HG03571 (cell line): ENCODE data around the gene MEF2A.
"Not testable (repeated sequence)": the region's sequence is repeated elsewhere in the genome, so short reads cannot be mapped to it uniquely, and the experiment has no call there.

Experiments used
- ATAC-seq: cut with Tn5 transposase; IDR thresholded peaks from one replicate; pipeline ENCODE4 v1.9.1; 2021; ENCODE audit not compliant: unreplicated experiment

The MEF2A gene

DNA sequence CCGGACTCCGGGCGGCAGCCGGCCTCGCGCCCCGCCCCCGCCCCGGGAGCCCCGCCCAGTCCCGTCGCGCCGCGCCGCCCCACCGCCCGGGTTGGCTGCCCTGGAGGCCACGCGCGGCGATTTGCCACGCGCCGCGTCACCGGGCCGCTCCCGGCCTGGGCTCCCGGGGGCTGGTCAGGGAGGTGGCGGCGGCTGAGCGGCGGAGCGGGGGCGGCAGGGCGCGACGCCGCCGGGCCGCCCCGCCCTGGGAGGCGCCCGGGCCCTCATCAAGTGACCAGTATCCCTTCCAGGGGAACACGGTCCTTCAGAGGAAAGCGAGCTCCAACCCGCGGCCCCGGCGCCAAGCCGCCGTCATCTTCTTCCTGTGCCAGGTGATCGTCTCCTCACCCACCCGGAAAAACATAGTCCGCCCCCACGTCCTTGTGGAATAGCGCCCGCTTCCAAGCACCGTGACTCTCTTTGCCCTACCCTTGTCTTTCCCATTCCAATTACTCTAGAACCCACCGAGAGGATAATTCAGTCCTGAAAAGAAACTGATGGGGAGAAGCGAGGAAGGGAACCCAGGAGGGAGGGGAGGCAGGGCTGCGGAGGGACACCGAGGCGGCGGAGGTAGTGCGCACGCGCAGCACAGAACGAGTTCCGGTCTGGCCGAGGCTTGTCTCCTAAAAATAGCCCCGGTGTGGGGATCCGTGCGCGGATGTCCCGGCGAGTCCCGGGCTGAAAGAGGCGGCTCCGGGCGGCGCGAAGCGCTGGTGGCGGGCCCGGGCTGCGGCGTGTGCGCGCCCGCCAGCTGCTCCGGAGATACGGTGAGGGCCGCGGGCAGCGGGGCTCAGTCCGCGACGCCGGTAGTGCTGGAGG, at the start of gene MEF2A:
Gene MEF2A (plus strand): TSS at position 686 of the 858 bp plus-strand sequence. CDS start 67,136 bp downstream, outside the sequence.
- ATAC-seq = peak; percentile 46

DNA sequence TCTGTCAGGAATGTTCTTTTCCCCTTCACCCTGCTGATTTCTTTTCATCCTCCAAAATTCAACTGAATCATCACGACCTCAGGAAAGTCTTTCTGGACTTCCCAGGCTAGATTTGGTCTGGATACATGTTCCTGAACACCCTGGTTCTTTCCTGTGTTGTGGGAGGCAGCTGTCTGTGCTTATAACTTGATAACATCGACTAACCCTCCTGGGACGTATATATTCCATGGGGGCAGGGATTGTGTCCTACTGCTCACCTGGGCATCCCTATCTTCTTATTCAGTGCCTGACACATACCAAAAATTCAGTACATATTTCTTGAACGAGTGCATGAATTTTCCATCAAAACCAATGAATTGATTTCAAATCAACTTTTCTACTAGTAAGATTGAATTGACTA, 47.6 kb upstream of the MEF2A start:
- no peak for ATAC-seq

DNA sequence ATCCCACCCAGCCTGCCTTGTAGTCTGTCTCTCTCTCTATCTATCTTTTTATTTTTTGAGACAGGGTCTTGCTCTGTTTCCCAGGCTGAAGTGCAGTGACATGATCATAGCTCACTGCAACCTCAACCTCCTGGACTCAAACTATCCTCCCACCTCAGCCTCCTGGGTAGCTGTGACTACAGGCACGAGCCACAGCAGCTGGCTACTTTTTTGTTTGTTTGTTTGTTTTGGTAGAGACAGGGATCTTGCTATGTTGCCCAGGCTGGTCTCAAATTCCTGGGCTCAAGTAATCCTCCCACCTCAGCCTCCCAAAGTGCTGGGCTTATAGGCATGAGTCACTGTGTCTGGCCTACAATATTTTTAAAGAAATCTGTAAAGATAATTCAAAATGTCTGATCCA, 46.4 kb upstream of the MEF2A start:
- ATAC-seq = not testable (repeated sequence)

DNA sequence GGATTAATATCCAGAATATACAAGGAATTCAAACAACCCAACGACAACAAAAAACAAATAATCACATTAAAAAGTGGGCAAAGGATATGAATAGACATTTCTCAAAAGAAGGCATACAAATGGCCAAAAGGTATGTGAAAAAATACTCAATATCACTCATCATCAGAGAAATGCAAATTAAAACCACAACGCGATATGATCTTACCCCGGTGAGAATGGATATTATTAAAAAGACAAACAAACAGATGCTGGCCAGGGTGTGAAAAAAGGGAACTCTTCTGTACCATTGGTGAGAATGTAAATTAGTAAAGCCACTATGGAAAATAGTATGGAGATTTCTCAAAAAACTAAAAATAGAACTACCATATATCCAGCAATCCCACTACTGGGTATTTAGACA, 43.5 kb upstream of the MEF2A start:
- no peak for ATAC-seq

DNA sequence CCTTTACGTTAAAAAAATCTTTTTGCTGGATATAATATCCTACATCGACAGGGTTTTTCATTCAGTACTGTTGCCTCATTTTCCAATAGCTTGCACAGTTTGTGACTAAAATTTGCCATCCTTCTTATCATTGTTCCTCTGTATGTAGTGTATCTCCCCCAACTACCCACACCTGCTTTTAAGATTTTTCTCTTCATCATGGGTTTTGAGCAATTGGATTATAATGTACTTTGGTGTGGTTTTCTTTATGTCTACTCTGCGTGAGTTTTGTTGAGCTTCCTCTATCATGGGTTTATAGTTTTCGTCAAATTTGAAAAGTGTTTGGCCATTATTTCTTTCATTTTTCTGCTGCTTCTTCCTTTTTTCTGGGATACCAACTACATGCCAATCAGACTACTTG, 39.6 kb upstream of the MEF2A start:
- ATAC-seq = no peak

DNA sequence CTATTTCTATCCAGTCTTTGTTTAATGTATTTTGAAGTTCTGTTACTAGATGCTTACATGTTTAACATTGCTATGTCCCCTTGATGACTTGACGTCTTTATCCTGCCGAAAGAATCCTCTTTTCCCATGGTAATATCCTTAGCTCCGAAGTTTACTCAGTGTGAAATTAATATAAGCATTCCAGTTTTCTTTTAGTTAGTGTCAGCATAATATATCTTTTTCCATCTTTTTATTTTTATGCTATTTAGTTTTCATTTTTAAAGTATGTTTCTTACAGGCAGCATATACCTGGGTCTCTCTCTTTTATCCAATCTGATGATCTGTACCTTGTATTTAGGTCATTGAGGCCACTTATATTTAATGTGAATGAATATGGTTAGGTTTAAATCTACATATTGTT, 39.1 kb upstream of the MEF2A start:
- no peak for ATAC-seq

DNA sequence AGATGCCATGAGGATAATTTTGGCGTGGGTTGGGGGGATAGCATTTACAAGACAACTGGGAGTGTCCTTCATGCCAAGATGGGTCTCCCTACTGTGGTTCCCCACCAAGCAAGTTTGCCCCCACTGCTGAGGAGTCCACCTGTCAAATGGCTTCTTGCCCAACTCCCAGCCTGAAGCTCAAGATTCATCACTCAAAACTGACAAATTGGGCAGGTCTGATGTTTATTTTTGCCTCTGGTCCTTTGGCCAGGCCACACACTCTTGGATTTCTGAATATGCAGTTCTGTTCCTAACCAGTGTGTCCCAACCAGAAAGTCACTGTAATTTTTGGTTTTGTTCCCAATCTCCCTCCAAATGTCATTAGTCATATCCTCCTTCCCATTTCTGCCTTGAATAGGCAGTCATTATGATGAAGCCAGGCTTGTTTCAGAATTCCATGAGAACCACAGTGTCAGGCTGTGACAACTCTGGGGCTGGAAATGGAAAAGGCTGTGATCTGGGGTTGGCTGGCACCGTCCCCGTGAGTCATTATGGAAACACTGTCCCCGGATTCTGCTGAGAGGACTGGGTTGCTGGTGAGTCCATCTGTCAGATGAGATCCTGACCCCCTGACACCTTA, 29.3 kb upstream of the MEF2A start:
- no peak for ATAC-seq

DNA sequence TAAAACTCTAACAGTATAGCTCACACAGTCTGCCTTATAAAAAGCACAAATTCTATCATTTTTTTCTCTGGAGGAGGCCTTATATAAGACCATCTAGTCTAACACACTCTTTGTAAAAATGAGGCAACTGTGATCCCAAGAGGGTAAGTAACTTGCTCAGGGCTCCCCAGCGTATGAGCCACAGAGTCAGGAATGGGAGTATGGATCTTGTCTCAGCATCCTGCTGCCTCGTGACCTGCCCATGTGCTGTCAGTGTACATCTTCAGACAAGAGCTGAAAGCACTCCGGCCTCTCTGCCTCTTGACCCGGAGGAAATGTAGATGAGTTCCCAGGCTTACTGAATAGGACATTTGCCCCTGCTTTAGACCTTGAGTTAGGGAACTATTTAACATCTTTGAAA, 28.4 kb upstream of the MEF2A start:
- no peak for ATAC-seq

DNA sequence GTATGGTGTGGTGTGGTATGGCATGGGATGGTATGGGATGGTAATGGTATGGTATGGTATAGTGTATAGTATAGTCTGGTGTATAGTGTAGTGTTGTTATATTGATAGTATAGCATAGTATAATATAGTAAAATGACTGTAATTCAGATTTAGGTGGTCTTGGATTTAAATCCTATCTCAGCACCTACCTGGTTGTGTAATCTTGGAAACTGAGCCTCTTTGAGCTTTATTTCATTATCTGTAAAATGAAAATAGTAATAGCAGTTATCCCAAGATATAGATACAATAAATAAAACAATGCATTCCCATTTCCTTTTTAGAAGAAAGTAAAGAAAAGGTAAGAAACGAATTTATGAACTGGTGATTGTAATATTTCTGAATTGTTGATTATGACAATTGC, 27.5 kb upstream of the MEF2A start:
- no peak for ATAC-seq

DNA sequence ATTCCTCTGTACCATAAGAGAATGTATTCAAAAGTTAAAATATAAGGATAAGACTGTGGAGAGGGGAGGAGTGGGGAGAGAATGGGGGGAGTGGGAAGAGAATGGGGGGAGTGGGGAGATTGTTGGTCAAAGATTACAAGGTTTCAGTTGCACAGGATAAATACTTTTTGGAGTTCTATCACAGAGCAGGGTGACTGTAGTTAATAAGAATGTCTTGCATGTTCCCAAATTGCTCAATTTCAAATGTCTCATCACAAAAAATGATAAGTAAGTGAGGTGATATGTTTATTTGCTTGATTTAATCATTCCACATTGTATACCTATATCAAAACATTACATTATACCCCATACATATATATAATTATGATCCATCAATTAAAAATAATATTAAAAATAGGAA, 23.0 kb upstream of the MEF2A start:
- no peak for ATAC-seq

DNA sequence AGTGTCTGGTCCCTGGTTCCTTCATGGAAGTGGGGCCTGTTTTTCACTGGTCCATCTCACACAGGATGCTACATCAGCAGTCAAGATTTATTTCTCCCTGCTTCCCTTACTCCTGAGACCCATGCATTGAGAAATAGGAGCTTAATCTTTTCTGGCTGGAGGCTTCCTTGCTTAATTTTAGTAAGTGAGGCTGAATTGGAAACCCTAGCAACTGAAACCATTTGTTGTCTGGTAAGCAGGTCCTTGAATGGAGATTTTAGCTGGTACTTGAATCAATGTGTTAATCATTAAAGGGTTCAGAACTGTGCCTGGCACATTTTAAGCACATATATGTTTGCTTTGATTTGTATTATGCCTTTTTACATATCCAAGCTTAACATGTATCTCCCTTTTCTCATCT, 20.2 kb upstream of the MEF2A start:
- no peak for ATAC-seq

DNA sequence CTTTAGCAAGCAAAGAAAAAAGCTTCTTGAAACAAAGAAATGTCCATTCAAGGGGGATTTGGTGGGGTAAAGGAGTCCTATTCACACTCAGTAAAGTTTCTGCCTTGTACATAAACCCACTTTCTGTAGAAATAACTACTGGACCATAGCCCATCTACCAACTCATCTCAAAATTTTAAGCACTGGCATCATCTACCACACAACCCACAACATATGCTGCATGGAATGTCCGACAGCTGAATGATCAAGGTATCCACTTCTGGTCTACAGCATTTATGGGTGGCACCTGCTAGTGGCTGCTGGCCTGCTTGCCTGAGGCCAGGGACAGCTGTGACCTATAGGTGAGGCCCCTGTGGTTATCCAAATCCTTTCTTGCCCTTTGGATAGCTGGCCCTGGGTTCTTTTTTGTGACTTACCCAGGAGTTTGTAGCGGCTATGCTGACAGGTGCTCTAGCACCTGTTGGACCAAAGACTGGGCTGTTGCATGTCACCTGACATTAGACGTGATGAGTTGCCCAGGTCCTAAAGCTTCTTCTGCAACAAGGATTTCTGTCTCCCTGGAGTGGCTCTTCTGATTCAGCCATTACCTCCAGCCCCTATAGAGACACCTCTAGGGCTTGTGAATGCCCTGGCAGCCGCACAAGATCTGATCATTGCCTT, 19.2 kb upstream of the MEF2A start:
- no peak for ATAC-seq

DNA sequence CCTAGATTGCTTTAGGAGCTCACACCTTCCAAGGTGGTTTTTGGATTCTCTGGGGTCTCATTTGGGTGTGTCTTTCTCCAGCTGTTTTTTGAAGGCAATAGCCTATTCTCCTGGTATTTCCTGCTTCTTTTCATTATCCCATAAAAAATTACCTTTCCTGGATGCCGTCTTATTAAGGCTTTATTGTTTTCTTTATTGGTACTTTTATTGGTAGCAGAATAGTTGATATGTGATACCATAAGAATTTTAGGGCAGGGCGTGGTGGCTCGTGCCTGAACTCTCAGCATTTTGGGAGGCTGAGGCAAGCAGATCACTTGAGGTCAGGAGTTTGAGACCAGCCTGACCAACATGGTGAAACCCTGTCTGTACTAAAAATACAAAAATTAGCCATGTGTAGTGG, 18.3 kb upstream of the MEF2A start:
- ATAC-seq = no peak

DNA sequence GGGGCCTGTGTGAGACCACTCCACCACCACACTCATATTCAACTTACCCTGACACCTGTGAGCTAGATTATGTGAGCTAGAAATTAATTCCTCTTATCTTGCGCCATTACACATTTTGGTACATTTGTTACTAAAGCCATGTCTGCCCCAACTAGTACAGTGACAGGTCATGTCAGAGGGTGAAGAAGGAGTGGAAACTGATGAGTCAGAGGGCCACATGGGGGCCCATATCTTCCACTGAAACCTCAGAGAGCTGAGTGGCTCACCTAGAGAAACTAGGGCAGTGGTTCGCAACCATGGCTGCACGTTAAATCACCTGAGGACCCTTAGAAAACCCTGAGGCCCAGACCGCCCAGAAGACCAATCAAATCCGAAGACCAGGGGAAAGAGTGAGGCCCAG, 15.7 kb upstream of the MEF2A start:
- no peak for ATAC-seq

DNA sequence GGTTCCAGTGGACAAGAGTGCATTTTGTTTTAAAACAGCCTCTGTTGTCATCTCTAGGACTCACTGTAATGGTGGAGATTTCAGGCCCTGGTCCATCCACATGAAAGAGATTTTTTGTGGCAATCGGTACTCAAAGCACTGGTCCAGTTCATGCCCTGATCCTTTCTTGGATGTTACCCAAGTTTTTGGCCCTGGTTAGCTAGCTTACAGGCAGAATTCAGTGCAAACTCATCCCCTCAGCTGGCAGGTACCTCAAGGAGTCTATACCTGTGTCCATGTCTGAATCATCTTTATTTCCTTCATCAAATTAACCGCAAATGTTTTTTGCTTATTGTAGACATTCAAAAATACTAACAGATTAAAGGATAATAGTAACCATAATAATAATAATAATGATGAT, 13.7 kb upstream of the MEF2A start:
- no peak for ATAC-seq

DNA sequence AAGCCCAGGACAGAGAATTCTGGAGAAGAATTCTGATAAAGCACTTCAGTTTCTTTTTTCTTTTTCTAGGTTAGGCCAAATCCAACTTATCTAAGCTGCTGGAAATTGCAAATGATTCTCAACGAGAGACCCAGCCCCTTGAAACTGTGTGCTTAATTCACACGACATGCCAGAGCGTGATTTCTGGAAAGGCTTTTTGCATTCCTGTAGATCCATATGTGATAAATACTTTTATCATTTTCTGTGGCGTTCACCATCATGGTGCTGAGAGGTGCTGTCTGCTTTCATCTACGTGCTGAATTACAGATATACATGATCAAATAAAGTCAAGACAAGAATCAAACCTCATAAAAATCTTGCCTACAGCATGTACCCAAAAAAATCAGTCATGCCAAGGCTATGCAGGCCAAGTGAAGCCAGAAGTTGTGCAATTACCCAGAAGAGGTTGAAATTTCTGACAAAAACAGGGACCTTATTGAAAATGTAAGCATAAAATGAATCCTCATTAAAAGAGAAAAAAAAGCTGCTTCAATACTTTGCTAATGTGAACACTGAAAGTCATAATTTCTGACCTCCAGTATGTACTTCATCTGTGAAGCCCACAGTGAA, 10.8 kb upstream of the MEF2A start:
- ATAC-seq = no peak

DNA sequence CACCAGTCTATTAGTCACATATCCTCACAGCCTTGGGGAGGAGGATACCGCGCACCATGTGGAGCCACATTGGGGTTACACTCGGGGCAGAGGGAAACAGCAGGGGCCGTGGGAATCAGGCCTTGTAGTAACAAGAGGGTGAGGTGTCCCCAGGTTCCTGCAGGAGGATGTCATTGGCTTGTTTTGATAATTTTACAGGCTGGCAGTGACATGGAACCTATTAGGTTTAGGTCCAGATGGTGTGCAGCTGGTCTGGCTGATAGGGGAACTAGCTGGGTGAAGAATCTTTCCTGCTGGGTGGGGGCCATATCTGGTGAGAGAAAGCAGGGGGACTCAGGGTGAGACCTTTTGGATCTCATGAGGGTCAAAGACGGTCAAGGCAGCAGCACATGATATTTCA, 9.8 kb upstream of the MEF2A start:
- ATAC-seq = no peak

DNA sequence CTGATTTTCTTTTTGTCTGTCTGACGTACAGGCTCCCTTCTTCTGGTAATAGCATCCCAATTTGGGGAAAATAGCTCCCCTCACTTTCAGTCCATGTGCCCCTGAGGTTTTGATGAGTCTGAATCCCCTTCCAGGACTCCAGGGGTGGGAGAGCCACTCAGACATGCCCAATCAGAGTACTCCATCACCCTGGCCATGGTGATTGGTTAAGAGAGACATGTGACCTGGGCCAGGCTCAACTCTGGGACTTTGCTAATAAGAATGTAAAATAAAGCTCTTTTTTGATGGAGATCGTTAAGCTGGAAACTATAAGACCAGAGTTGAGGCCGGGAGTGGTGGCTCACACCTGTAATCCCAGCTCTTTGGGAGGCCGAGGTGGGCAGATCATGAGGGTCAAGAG, 9.2 kb upstream of the MEF2A start:
- ATAC-seq = no peak

DNA sequence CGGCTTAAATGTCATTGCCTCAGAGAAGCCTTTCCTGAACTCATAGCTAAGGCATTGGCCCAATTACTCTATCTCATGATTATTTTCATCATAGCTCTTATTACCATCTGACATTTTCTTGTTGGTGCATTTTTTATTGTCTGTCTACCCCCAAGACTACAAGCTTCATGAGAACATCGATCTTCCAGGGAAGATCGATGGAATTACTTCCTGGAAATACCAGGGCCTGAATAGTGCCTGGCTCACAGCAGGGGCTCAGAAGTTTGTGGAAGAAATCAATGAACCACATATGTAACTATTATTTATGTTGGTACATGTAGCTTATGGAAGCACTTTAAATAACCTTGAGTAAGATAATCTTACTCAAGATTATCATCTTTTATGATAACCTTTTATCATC, 7.7 kb upstream of the MEF2A start:
- ATAC-seq = no peak

DNA sequence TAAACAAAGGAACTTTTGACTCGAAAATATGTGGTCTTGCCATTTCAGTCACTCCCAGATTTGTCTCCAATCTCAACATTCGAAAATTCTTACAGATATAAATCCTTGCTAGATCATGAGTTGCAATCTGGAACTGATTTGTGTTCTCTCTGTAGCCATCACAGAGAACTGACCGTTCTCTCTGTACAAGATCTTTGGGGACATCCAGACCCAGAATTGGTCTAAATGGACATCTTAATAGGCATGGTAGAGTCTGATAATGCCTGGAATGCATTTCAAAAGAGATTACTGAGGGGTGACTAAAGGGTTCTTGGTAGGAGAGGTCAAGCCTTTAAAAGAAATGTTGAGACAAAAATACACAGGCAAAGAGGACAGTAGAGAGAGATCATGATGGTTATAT, 7.2 kb upstream of the MEF2A start:
- no peak for ATAC-seq

DNA sequence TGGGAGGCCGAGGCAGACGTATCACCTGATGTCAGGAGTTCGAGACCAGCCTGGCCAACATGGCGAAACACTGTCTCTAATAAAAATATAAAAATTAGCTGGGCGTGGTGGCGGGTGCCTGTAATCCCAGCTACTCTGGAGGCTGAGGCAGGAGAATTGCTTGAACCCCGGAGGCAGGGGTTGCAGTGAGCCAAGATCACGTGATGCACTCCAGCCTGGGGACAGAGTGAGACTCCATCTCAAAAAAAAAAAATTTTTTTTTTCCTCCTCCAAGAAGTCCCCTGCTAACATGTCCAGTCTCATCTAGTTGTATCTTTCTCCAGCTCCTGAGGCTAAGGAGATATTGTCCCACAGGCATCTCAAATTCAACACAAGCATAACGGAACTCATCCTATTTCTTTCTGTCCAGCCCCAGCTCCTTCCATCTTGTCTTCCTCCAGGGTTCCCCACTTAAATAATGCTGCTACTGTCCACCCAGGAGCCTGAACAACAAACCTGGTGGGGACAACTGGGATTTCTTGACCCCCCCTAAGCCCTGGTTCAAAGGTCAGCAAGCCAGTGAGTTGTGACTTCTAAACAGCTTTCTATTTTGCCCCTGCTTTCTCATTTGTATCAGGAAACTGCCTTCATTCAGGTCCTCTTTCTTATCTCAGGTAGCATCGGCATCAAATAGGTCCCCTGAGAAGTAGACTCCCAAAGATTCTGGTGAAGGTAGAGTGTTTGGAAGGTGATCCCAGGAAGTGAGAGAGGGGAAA, 4.1 kb upstream of the MEF2A start:
- ATAC-seq = no peak
